Bronchial epithelial cell (primary cell): ENCODE measurements around the gene ARL3. TPM values are rescaled to one million over a fixed set of nuclear protein-coding genes. Genes with fewer than 3 reads are reported as not detected.

Experiments
- DNase-seq: peaks from one replicate; pipeline ENCODE4 v3.0.0-alpha.2; 2010; ENCODE audit warnings: low read depth
- FAIRE-seq: peaks from 2 replicates; lab custom pipeline; 2011; peaks lifted over from hg19 to GRCh38; lab: Jason Lieb, UNC
- H3K27me3 ChIP-seq: 2 replicates; pipeline ENCODE4 v1.5.1; 2011; ENCODE audit warnings: low read length; ENCODE audit not compliant: control insufficient read depth, insufficient read depth
- H3K36me3 ChIP-seq: 2 replicates; pipeline ENCODE4 v1.5.1; 2011; ENCODE audit warnings: low read length; ENCODE audit not compliant: control insufficient read depth, insufficient read depth
- H3K4me3 ChIP-seq: 2 replicates; pipeline ENCODE4 v1.5.1; 2011; ENCODE audit warnings: mild to moderate bottlenecking, low read depth, low read length, control low read depth
- total RNA-seq: library from RNA; depleted of rRNA; stranded (reverse); fragments of >200 nt; gene quantifications from 2 replicates; pipeline ENCODE4 v1.2.1, GENCODE V29; 2014
- TF ChIP-seq, protein P1 (sequence below): IDR thresholded peaks from 2 replicates; pipeline ENCODE4 v1.5.1; 2011; ENCODE audit warnings: mild to moderate bottlenecking, moderate library complexity, low read length, control low read depth, inconsistent platforms; ENCODE audit not compliant: insufficient read depth, severe bottlenecking

Gene ARL3
- total RNA-seq, 1 donor from 2014 or later = 4.7 TPM

- peak overlapping the region; percentile 91 for H3K4me3 ChIP-seq
- H3K36me3 ChIP-seq = peaks cover 1% of the 10 kb centered on the region
- DNase-seq = peak; percentile 95
- H3K27me3 ChIP-seq = no peaks in the 10 kb centered on the region
- FAIRE-seq = no peak
- TF ChIP-seq, protein P1, sequence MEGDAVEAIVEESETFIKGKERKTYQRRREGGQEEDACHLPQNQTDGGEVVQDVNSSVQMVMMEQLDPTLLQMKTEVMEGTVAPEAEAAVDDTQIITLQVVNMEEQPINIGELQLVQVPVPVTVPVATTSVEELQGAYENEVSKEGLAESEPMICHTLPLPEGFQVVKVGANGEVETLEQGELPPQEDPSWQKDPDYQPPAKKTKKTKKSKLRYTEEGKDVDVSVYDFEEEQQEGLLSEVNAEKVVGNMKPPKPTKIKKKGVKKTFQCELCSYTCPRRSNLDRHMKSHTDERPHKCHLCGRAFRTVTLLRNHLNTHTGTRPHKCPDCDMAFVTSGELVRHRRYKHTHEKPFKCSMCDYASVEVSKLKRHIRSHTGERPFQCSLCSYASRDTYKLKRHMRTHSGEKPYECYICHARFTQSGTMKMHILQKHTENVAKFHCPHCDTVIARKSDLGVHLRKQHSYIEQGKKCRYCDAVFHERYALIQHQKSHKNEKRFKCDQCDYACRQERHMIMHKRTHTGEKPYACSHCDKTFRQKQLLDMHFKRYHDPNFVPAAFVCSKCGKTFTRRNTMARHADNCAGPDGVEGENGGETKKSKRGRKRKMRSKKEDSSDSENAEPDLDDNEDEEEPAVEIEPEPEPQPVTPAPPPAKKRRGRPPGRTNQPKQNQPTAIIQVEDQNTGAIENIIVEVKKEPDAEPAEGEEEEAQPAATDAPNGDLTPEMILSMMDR = no peak
Measured at GRCh38 chr10:102645741-102646609, 68.2 kb downstream of the ARL3 start.

- Histone ChIP-seq H3K4me3 (peak overlapping the region; percentile 91), H3K27me3 (no peaks in the 10 kb centered on the region), H3K36me3 (peaks cover 1% of the 10 kb centered on the region)
- TF ChIP-seq, protein P1 = no peak
- DNase-seq (peak; percentile 60), FAIRE-seq (no peak)
Measured at GRCh38 chr10:102645388-102645740, 68.8 kb downstream of the ARL3 start.

DNA sequence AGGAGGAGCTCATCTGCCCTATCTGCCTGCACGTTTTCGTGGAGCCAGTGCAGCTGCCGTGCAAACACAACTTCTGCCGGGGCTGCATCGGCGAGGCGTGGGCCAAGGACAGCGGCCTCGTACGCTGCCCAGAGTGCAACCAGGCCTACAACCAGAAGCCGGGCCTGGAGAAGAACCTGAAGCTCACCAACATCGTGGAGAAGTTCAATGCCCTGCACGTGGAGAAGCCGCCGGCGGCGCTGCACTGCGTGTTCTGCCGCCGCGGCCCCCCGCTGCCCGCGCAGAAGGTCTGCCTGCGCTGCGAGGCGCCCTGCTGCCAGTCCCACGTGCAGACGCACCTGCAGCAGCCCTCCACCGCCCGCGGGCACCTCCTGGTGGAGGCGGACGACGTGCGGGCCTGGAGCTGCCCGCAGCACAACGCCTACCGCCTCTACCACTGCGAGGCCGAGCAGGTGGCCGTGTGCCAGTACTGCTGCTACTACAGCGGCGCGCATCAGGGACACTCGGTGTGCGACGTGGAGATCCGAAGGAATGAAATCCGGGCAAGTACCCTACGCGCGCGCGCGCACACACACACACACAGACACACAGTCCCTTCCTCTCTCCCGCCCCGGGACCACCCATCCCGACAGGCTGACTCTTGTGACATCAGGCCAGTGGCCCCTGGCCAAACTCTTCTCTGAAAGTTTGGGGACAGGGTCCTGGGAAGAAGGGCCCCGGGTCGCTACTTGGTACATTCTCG is 69.4 kb downstream of the ARL3 start:
- TF ChIP-seq, protein P1 = peak; percentile 69
- FAIRE-seq = no peak
- DNase-seq = peak; percentile 58
- H3K27me3 ChIP-seq = no peaks in the 10 kb centered on the region
- H3K4me3 ChIP-seq = peak overlapping the region; percentile 91
- H3K36me3 ChIP-seq = peaks cover 1% of the 10 kb centered on the region

- FAIRE-seq (no peak), DNase-seq (no peak)
- no peaks in the 10 kb centered on the region for H3K36me3 ChIP-seq
- no peaks in the 10 kb centered on the region for H3K27me3 ChIP-seq
- peak within 1 kb of the TSS; percentile 91 for H3K4me3 ChIP-seq
- TF ChIP-seq, protein P1 = no peak
Measured at GRCh38 chr10:102644066-102644645, 70.0 kb downstream of the ARL3 start, which contains the start of gene TRIM8. Gene TRIM8, plus strand, starts transcription at chr10:102644479. Its CDS starts 139 bp downstream, at chr10:102644618.

DNA sequence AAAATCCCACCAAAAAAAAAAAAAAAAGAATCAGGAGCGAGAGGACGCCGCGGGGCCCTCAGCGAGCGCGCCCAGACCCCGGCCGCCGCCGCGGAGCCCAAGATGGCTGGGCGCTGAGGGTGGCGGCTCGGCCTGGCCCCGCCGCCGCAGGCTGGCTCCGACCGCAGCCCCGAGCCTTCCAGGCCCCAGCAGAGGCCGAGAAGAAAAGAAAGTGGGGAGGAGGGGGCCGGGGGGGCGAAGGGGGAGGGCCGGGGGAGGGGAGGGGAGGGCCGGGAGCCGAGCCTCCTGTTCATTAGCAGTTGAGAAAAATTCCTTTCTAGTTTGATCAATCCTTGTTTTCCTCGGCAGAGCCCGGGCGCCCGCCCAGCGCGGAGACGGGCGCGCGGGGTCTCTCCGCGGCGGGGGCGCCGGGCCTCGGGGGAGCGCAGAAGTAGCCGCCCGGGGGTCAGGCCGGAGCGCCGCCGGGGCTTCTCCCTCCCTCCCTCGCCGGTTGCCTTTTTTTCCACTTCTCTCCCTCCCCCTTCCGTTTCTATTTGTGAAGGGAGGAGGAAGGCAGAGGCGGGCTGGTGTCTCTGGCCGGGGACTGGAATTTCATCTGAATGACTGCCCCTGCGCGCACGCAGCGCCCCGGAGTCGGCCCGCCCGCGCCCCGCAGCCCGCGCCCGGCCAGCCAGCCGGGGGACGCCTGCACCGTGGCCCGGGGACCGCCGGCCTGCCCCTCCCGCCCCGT is 70.7 kb downstream of the ARL3 start:
- Histone ChIP-seq H3K27me3 (no peaks in the 10 kb centered on the region), H3K4me3 (peak overlapping the region; percentile 91), H3K36me3 (no peaks in the 10 kb centered on the region)
- FAIRE-seq = no peak
- DNase-seq = peak; percentile 39
- TF ChIP-seq, protein P1 = no peak
